H9 (cell line): Measurements from ENCODE around the gene CHST5. TPM values are rescaled to one million over a fixed set of nuclear protein-coding genes. Genes with fewer than 3 reads are reported as not detected.
"Not testable (repeated sequence)": the region's sequence is repeated elsewhere in the genome, so short reads cannot be mapped to it uniquely, and the experiment has no call there.

Experiments
- DNase-seq: peaks from one replicate; pipeline ENCODE4 v3.0.0-alpha.2; 2017
- H2AFZ ChIP-seq: one replicate; pipeline ENCODE4 v1.6.1; 2013; ENCODE audit warnings: mild to moderate bottlenecking, low read length, control low read depth, moderate library complexity
- H2AK5ac ChIP-seq: 2 replicates; pipeline ENCODE4 v1.6.1; 2013; ENCODE audit warnings: low read length, control low read depth, mixed read lengths; ENCODE audit not compliant: insufficient read length
- H2BK120ac ChIP-seq: one replicate; pipeline ENCODE4 v1.6.1; 2013; ENCODE audit warnings: low read depth, mild to moderate bottlenecking, low read length, control low read depth, inconsistent platforms; ENCODE audit not compliant: poor library complexity, severe bottlenecking
- H2BK12ac ChIP-seq: 2 replicates; pipeline ENCODE4 v1.6.1; 2013; ENCODE audit warnings: low read length, control low read depth, mixed read lengths, low read depth; ENCODE audit not compliant: insufficient read length
- H2BK15ac ChIP-seq: 2 replicates; pipeline ENCODE4 v1.6.1; 2013; ENCODE audit warnings: low read depth, low read length, control low read depth
- H2BK20ac ChIP-seq: one replicate; pipeline ENCODE4 v1.6.1; 2013; ENCODE audit warnings: low read depth, mild to moderate bottlenecking, low read length, control low read depth, inconsistent platforms; ENCODE audit not compliant: poor library complexity, severe bottlenecking
- H2BK5ac ChIP-seq: 2 replicates; pipeline ENCODE4 v1.6.1; 2013; ENCODE audit warnings: low read length, control low read depth, mixed read lengths; ENCODE audit not compliant: insufficient read length
- H3K14ac ChIP-seq: 2 replicates; pipeline ENCODE4 v1.6.1; 2013; ENCODE audit warnings: low read length, control low read depth; ENCODE audit not compliant: insufficient read depth
- H3K18ac ChIP-seq: 2 replicates; pipeline ENCODE4 v1.6.1; 2013; ENCODE audit warnings: low read depth, mild to moderate bottlenecking, mixed read lengths, low read length, control low read depth; ENCODE audit not compliant: insufficient read length
- H3K23ac ChIP-seq: 2 replicates; pipeline ENCODE4 v1.6.1; 2013; ENCODE audit warnings: low read length, control low read depth, mixed read lengths, low read depth; ENCODE audit not compliant: insufficient read length
- H3K23me2 ChIP-seq: 2 replicates; pipeline ENCODE4 v1.6.1; 2013; ENCODE audit warnings: low read depth, mild to moderate bottlenecking, mixed read lengths, low read length, control low read depth; ENCODE audit not compliant: insufficient read length, poor library complexity, severe bottlenecking
- H3K27ac ChIP-seq: 2 replicates; pipeline ENCODE4 v1.5.1; 2013; ENCODE audit warnings: low read length, control low read depth, mixed read lengths, low read depth; ENCODE audit not compliant: insufficient read length
- H3K27me3 ChIP-seq: 2 replicates; pipeline ENCODE4 v1.6.1; 2013; ENCODE audit warnings: low read length, control low read depth, inconsistent platforms; ENCODE audit not compliant: insufficient read depth
- H3K4ac ChIP-seq: 2 replicates; pipeline ENCODE4 v1.6.1; 2013; ENCODE audit warnings: low read depth, mild to moderate bottlenecking, control low read depth, inconsistent platforms, low read length, moderate library complexity
- H3K4me1 ChIP-seq: 2 replicates; pipeline ENCODE4 v1.6.1; 2013; ENCODE audit warnings: low read length, control low read depth, inconsistent platforms; ENCODE audit not compliant: insufficient read depth
- H3K4me2 ChIP-seq: 2 replicates; pipeline ENCODE4 v1.6.1; 2013; ENCODE audit warnings: low read length, control low read depth, mixed read lengths; ENCODE audit not compliant: insufficient read length, insufficient read depth
- H3K56ac ChIP-seq: 2 replicates; pipeline ENCODE4 v1.6.1; 2013; ENCODE audit warnings: low read depth, mild to moderate bottlenecking, mixed read lengths, low read length, control low read depth; ENCODE audit not compliant: insufficient read length
- H3K79me1 ChIP-seq: 2 replicates; pipeline ENCODE4 v1.6.1; 2013; ENCODE audit warnings: low read depth, mild to moderate bottlenecking, moderate library complexity, low read length, control low read depth, inconsistent platforms; ENCODE audit not compliant: insufficient read depth, poor library complexity, severe bottlenecking
- H3K79me2 ChIP-seq: 2 replicates; pipeline ENCODE4 v1.6.1; 2013; ENCODE audit warnings: low read length, control low read depth, inconsistent platforms; ENCODE audit not compliant: insufficient read depth
- H3K9ac ChIP-seq: 2 replicates; pipeline ENCODE4 v1.6.1; 2013; ENCODE audit warnings: low read length, control low read depth, mixed read lengths; ENCODE audit not compliant: insufficient read length; ENCODE audit errors: extremely low read depth
- H3K9me3 ChIP-seq: one replicate; pipeline ENCODE4 v1.6.1; 2013; ENCODE audit warnings: low read depth, low read length, inconsistent platforms; ENCODE audit not compliant: control insufficient read depth
- H3T11ph ChIP-seq: one replicate; pipeline ENCODE4 v1.6.1; 2013; ENCODE audit warnings: mild to moderate bottlenecking, low read length, control low read depth, inconsistent platforms
- H4K20me1 ChIP-seq: one replicate; pipeline ENCODE4 v1.6.1; 2013; ENCODE audit not compliant: control insufficient read depth, insufficient read length, insufficient read depth
- H4K5ac ChIP-seq: 2 replicates; pipeline ENCODE4 v1.6.1; 2013; ENCODE audit warnings: low read depth, mild to moderate bottlenecking, mixed read lengths, low read length, control low read depth; ENCODE audit not compliant: insufficient read length
- H4K8ac ChIP-seq: replicated peaks from 2 replicates; pipeline ENCODE4 v1.6.1; 2013; ENCODE audit warnings: low read length, control low read depth, mixed read lengths, low read depth; ENCODE audit not compliant: insufficient read length
- H4K91ac ChIP-seq: 2 replicates; pipeline ENCODE4 v1.6.1; 2013; ENCODE audit warnings: low read depth, mild to moderate bottlenecking, moderate library complexity, mixed read lengths, low read length, control low read depth; ENCODE audit not compliant: insufficient read length
- H3K27ac Mint-ChIP-seq, 3 experiments: 2 replicates in 2 of 3; 3 replicates in 1 of 3; pipeline ENCODE4 v1.8.0; 2020 to 2021; ENCODE audit warnings: mixed read lengths in 3 of 3, mild to moderate bottlenecking in 1 of 3, moderate library complexity in 1 of 3
- H3K27me3 Mint-ChIP-seq: 2 replicates; pipeline ENCODE4 v1.8.0; 2021; ENCODE audit warnings: low read depth, mild to moderate bottlenecking, moderate library complexity, mixed read lengths
- H3K36me3 Mint-ChIP-seq, 3 experiments: 2 replicates in 2 of 3; 3 replicates in 1 of 3; pipeline ENCODE4 v1.8.0; 2020 to 2021; ENCODE audit warnings: low read depth in 3 of 3, mixed read lengths in 3 of 3; ENCODE audit not compliant: insufficient read depth in 1 of 3
- H3K4me1 Mint-ChIP-seq, 2 experiments: 2 replicates each; pipeline ENCODE4 v1.8.0; 2020; ENCODE audit warnings: mixed read lengths in 2 of 2
- H3K4me3 Mint-ChIP-seq, 2 experiments: 2 replicates in 1 of 2; 3 replicates in 1 of 2; pipeline ENCODE4 v1.8.0; 2020 to 2021; ENCODE audit warnings: mild to moderate bottlenecking in 2 of 2, mixed read lengths in 2 of 2, moderate library complexity in 1 of 2
- H3K9me3 Mint-ChIP-seq, 2 experiments: 2 replicates in 1 of 2; 3 replicates in 1 of 2; pipeline ENCODE4 v1.8.0; 2020; ENCODE audit warnings: mild to moderate bottlenecking in 2 of 2, mixed read lengths in 2 of 2, moderate library complexity in 1 of 2
- WGBS: extraction: QIAGEN DNeasy Blood & Tissue Kit; methylation state at CpG from one replicate; pipeline ENCODE4 v1.1.7; 2013; ENCODE audit warnings: missing lambda C conversion rate, low lambda C conversion rate, mixed read lengths; ENCODE audit not compliant: insufficient read length; ENCODE audit errors: extremely low coverage; 5-methylcytosine and 5-hydroxymethylcytosine counted together
- total RNA-seq: library from RNA; stranded (reverse); gene quantifications from 2 replicates; pipeline ENCODE4 v1.2.1, GENCODE V29; 2021
- TF ChIP-seq, protein P1 (sequence below): fragments of 200-600 bp; sonication (generic); conservative IDR thresholded peaks from 3 replicates; pipeline ENCODE4 v1.8.0; 2021; ENCODE audit warnings: antibody characterized with exemption, mild to moderate bottlenecking

The CHST5 gene
- total RNA-seq, 1 experiment from 2014 or later = not detected

DNA sequence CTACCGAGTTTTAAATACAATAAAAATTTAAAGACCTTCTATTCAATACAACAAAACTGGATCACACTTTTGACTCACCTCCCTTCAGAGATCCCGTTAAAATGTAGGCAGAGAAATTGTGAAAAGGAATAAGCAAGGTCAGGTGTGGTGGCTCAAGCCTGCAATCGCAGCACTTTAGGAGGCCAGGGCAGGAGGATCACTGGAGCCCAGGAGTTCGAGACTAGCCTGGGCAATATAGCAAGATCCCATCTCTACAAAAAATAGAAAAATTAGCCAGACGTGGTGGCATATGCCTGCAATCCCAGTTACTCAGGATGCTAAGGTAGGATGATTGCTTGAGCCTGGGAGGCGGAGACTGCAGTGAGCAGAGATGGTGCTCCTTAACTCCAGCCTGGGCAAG lies 16.7 kb downstream of the CHST5 start:
- Mint-ChIP-seq H3K4me1 (peaks cover 12 to 16% of the 10 kb centered on the region in 2 experiments), H3K4me3 (no peak overlapping the region; a peak in 1 of 5 replicates), H3K27ac (no peak overlapping the region), H3K36me3 (no peaks in the 10 kb centered on the region; a peak in 1 of 7 replicates), H3K27me3 (no peaks in the 10 kb centered on the region), H3K9me3 (no peaks in the 10 kb centered on the region; a peak in 1 of 5 replicates)
- no peak overlapping the region for H3K23ac ChIP-seq
- no peak overlapping the region for H3K27ac ChIP-seq
- no peak overlapping the region for H2BK12ac ChIP-seq
- TF ChIP-seq, protein P1, sequence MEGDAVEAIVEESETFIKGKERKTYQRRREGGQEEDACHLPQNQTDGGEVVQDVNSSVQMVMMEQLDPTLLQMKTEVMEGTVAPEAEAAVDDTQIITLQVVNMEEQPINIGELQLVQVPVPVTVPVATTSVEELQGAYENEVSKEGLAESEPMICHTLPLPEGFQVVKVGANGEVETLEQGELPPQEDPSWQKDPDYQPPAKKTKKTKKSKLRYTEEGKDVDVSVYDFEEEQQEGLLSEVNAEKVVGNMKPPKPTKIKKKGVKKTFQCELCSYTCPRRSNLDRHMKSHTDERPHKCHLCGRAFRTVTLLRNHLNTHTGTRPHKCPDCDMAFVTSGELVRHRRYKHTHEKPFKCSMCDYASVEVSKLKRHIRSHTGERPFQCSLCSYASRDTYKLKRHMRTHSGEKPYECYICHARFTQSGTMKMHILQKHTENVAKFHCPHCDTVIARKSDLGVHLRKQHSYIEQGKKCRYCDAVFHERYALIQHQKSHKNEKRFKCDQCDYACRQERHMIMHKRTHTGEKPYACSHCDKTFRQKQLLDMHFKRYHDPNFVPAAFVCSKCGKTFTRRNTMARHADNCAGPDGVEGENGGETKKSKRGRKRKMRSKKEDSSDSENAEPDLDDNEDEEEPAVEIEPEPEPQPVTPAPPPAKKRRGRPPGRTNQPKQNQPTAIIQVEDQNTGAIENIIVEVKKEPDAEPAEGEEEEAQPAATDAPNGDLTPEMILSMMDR = no peak
- no peak overlapping the region for H2AFZ ChIP-seq
- H3K56ac ChIP-seq = no peak overlapping the region
- H3K23me2 ChIP-seq = no peaks in the 10 kb centered on the region
- no peak overlapping the region for H3K14ac ChIP-seq
- H4K8ac ChIP-seq = no peak overlapping the region
- no peak overlapping the region for H4K5ac ChIP-seq
- H2AK5ac ChIP-seq = no peak overlapping the region
- no peak overlapping the region for H2BK5ac ChIP-seq
- H2BK120ac ChIP-seq = no peak overlapping the region
- H3K9me3 ChIP-seq = no peaks in the 10 kb centered on the region
- no peak overlapping the region for H3K18ac ChIP-seq
- H3K9ac ChIP-seq = no peak overlapping the region
- H3K4me1 ChIP-seq = no peaks in the 10 kb centered on the region; the same call in 1 of the 2 replicates
- WGBS = no CpG with 5 or more reads among the region's 6 CpGs
- no peak overlapping the region for H3K4ac ChIP-seq
- H4K20me1 ChIP-seq = no peaks in the 10 kb centered on the region
- no peaks in the 10 kb centered on the region for H3K79me1 ChIP-seq
- H2BK20ac ChIP-seq = no peak overlapping the region
- H4K91ac ChIP-seq = no peak overlapping the region
- no peaks in the 10 kb centered on the region for H3K79me2 ChIP-seq
- no peak overlapping the region for H2BK15ac ChIP-seq
- no peak for DNase-seq
- no peak overlapping the region for H3T11ph ChIP-seq
- no peaks in the 10 kb centered on the region for H3K27me3 ChIP-seq
- no peak overlapping the region for H3K4me2 ChIP-seq

DNA sequence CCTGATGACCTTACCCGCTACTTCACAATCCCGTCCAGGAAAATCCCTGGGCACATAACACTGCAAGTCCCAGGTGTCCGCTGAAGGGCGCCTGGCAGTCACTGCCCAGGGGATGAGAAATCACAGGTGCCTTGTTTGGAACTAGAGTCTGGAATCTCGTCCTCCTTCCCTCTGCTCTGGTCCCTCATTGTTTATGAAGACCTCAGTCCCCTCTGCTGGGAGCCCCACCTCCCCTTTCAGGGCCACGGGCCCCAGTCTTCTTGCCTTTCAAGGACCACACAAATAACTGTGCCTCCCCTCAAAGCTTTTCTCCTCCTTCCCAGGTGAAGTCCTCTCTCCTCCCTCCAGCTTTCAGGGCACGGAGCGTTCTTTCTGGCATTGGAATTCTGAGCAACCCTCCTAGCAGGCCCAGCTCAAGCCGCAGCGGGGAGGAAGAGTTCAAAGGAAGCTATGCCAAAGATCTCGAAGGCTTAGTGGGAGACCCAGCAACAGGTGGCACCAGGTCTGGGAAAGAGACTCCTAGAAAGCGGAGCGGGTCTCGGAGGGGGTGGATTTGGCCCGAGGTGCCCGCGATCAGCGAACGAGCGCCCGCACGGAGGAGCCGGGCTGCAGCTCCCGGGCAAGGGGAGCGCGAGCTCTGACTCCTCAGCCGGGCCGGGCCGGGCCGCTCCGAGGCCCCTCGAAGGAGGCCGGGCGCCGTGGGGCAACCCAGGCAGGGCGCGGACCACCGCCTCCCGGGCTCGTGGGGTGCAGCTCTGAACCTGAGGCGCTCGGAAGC lies 19.5 kb downstream of the CHST5 start:
- not testable (repeated sequence) for H4K8ac ChIP-seq, H3K27ac ChIP-seq
- H3K27ac Mint-ChIP-seq = peak overlapping the region in 2 of 3 experiments; percentile 63 to 80; a peak in 3 of 7 replicates

More for the DNA sequence above, 19.5 kb downstream of the CHST5 start:
- H3T11ph ChIP-seq, H3K27me3 Mint-ChIP-seq, H4K91ac ChIP-seq, H2AFZ ChIP-seq, H3K9me3 Mint-ChIP-seq, H2BK20ac ChIP-seq, H3K56ac ChIP-seq, H3K4ac ChIP-seq, H2BK5ac ChIP-seq, H3K4me1 ChIP-seq, H4K5ac ChIP-seq, H3K79me2 ChIP-seq, H4K20me1 ChIP-seq, H2AK5ac ChIP-seq, H3K18ac ChIP-seq, H2BK120ac ChIP-seq, H2BK12ac ChIP-seq, H3K14ac ChIP-seq, H3K27me3 ChIP-seq, H3K9me3 ChIP-seq, H3K23ac ChIP-seq, H3K36me3 Mint-ChIP-seq, H2BK15ac ChIP-seq, H3K23me2 ChIP-seq, H3K79me1 ChIP-seq: not testable (repeated sequence)
- H3K9ac ChIP-seq = peak overlapping the region; percentile 15
- peak overlapping the region; percentile 77 to 90 for H3K4me3 Mint-ChIP-seq
- DNase-seq = peak; percentile 44
- H3K4me2 ChIP-seq = peak overlapping the region; percentile 17
- WGBS = no CpG with 5 or more reads among the region's 42 CpGs
- H3K4me1 Mint-ChIP-seq = peaks cover 12 to 16% of the 10 kb centered on the region in 2 experiments
